Fibroblast of lung (primary cell): Measurements from ENCODE around the gene GPR176. TPM values are rescaled to one million over a fixed set of nuclear protein-coding genes. Genes with fewer than 3 reads are reported as not detected.

Experiments
- DNase-seq, 2 donors: peaks; one replicate each; pipeline versions ENCODE4 v3.0.0 to v3.0.0-alpha.2; 2010; ENCODE audit warnings: low read depth in 2 of 2
- H2AFZ ChIP-seq: 2 replicates; pipeline ENCODE4 v1.5.1; 2012; ENCODE audit warnings: low read length, control low read depth, inconsistent platforms
- H3K27ac ChIP-seq: 2 replicates; pipeline ENCODE4 v1.5.1; 2011; ENCODE audit warnings: low read length, control low read depth; ENCODE audit not compliant: insufficient read depth
- H3K27me3 ChIP-seq: 2 replicates; pipeline ENCODE4 v1.5.1; 2011; ENCODE audit warnings: mild to moderate bottlenecking, low read length; ENCODE audit not compliant: control insufficient read depth, insufficient read depth
- H3K36me3 ChIP-seq: 2 replicates; pipeline ENCODE4 v1.5.1; 2011; ENCODE audit warnings: low read length; ENCODE audit not compliant: control insufficient read depth, insufficient read depth
- H3K4me1 ChIP-seq: 2 replicates; pipeline ENCODE4 v1.5.1; 2011; ENCODE audit warnings: low read length; ENCODE audit not compliant: control insufficient read depth, insufficient read depth; ENCODE audit errors: extremely low read depth
- H3K4me2 ChIP-seq: 2 replicates; pipeline ENCODE4 v1.5.1; 2011; ENCODE audit warnings: low read length, control low read depth; ENCODE audit not compliant: insufficient read depth; ENCODE audit errors: extremely low read depth
- H3K4me3 ChIP-seq, 4 experiments: fragments of 200-600 bp in 1 of 4; sonication (generic) in 1 of 4; replicated peaks in 1 of 4; 2 replicates each; pipeline ENCODE4 v1.5.1; 2011 to 2016; ENCODE audit warnings: low read length in 4 of 4, low read depth in 3 of 4, mild to moderate bottlenecking in 3 of 4, control low read depth in 2 of 4, inconsistent platforms in 1 of 4, mixed read lengths in 1 of 4; ENCODE audit not compliant: insufficient read depth in 1 of 4; ENCODE audit errors: control extremely low read depth in 1 of 4
- H3K79me2 ChIP-seq: 2 replicates; pipeline ENCODE4 v1.5.1; 2012; ENCODE audit warnings: mild to moderate bottlenecking, low read length, inconsistent platforms; ENCODE audit not compliant: control insufficient read depth, insufficient read depth
- H3K9ac ChIP-seq: 2 replicates; pipeline ENCODE4 v1.5.1; 2011; ENCODE audit warnings: mild to moderate bottlenecking, low read length, control low read depth; ENCODE audit not compliant: insufficient read depth
- H3K9me3 ChIP-seq: 2 replicates; pipeline ENCODE4 v1.5.1; 2012; ENCODE audit warnings: low read depth, low read length; ENCODE audit not compliant: control insufficient read depth, insufficient read depth
- H4K20me1 ChIP-seq: 2 replicates; pipeline ENCODE4 v1.5.1; 2011; ENCODE audit warnings: low read length; ENCODE audit not compliant: control insufficient read depth, insufficient read depth; ENCODE audit errors: extremely low read depth
- CTCF ChIP-seq, 2 donors: IDR thresholded peaks in 1 of 2; conservative IDR thresholded peaks in 1 of 2; 1 replicate in 1 of 2; 2 replicates in 1 of 2; pipeline ENCODE4 v1.5.1; 2011 to 2012; ENCODE audit warnings: low read length in 2 of 2, control low read depth in 1 of 2, inconsistent platforms in 1 of 2, low read depth in 1 of 2, mild to moderate bottlenecking in 1 of 2
- EZH2 ChIP-seq: IDR thresholded peaks from 2 replicates; pipeline ENCODE4 v1.5.1; 2012; ENCODE audit warnings: low read length, control low read depth, mild to moderate bottlenecking; ENCODE audit errors: missing control alignments
- polyA plus RNA-seq, 2 donors: library from polyadenylated mRNA; depleted of rRNA in 1 of 2; stranded (reverse) in 1 of 2; unstranded in 1 of 2; fragments of >200 nt; gene quantifications; 2 replicates each; pipeline ENCODE4 v1.2.1, GENCODE V29; 2011 to 2012; ENCODE audit warnings: missing spikeins in 1 of 2
- total RNA-seq: library from RNA; depleted of rRNA; stranded (reverse); fragments of >200 nt; gene quantifications from 2 replicates; pipeline ENCODE4 v1.2.1, GENCODE V29; 2014

GPR176 gene
- total and polyA plus RNA-seq, 2 donors (not counting 1 experiment from before 2014, with no cell fraction given): 124 to 179 TPM

DNA sequence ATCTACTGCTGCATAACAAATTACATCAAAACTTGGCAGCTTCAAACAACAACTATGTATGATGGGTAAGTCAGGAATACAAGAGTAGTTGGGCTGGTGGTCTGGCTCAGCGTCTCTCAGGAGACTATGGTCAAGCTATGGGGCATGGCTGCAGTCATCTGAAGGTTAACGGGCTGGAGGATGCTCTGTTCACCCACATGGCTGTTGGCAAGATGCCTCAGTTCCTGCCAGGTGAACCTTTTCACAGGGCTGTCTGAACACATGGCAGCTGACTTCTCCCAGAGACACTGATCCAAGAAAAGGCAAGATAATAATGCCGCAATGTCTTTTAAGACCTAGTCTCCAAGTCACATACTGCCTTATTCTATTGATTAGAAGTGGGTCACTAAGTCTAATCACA, 63.7 kb downstream of the GPR176 start:
- no peak for TF ChIP-seq CTCF (conservative IDR thresholded peaks at IDR 0.05 in 1 of 2, IDR thresholded peaks at IDR 0.05 in 1 of 2; ENCODE audit: low read depth in 1 of 2, low read length in 2 of 2)
- no peak for TF ChIP-seq EZH2
- Histone ChIP-seq H3K9ac (no peak overlapping the region), H3K27ac (no peak overlapping the region), H4K20me1 (no peaks in the 10 kb centered on the region), H3K27me3 (no peaks in the 10 kb centered on the region), H3K4me3 (no peak overlapping the region), H3K36me3 (no peaks in the 10 kb centered on the region), H3K4me2 (no peak overlapping the region), H3K79me2 (peaks cover 40% of the 10 kb centered on the region), H3K9me3 (no peaks in the 10 kb centered on the region), H2AFZ (no peak overlapping the region), H3K4me1 (peaks cover 20% of the 10 kb centered on the region)
- no peak for DNase-seq

DNA sequence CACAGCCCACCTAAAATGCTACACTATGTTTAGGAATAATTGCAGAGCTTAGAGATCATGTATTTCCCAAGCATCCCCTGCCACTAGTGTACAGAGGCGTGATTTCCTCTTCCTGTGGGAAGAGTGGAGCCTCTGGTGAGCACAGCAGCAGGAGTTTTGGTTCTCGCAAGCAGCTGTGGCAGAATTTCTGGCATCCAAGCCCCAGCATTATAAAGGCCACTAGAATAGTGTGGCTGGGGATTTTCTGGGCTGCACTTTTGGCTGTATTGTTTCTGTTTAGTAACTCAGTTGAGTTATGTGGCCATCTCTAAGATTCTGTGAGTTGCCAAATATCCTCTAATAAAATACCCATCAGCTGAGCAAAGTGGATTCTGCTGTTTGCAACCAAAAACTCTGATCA, 64.7 kb downstream of the GPR176 start:
- Histone ChIP-seq H3K27ac (no peak overlapping the region), H3K27me3 (no peaks in the 10 kb centered on the region), H3K4me3 (no peak overlapping the region), H3K4me1 (peaks cover 20% of the 10 kb centered on the region), H2AFZ (no peak overlapping the region), H3K4me2 (no peak overlapping the region), H3K9ac (no peak overlapping the region), H4K20me1 (no peaks in the 10 kb centered on the region), H3K79me2 (peaks cover 47% of the 10 kb centered on the region), H3K9me3 (no peaks in the 10 kb centered on the region), H3K36me3 (no peaks in the 10 kb centered on the region)
- no peak for TF ChIP-seq EZH2
- TF ChIP-seq CTCF (conservative IDR thresholded peaks at IDR 0.05 in 1 of 2, IDR thresholded peaks at IDR 0.05 in 1 of 2; ENCODE audit: low read depth in 1 of 2, low read length in 2 of 2): no peak
- DNase-seq: peak in 1 of 2 donors; percentile 40

- Histone ChIP-seq H3K79me2 (peaks cover 52% of the 10 kb centered on the region), H3K27ac (peak overlapping the region; percentile 22), H4K20me1 (no peaks in the 10 kb centered on the region), H3K9ac (no peak overlapping the region), H2AFZ (no peak overlapping the region), H3K4me2 (no peak overlapping the region), H3K4me1 (peaks cover 19% of the 10 kb centered on the region), H3K27me3 (no peaks in the 10 kb centered on the region), H3K36me3 (no peaks in the 10 kb centered on the region), H3K4me3 (no peak overlapping the region), H3K9me3 (no peaks in the 10 kb centered on the region)
- DNase-seq: no peak
- TF ChIP-seq EZH2 (no peak), CTCF (conservative IDR thresholded peaks at IDR 0.05 in 1 of 2, IDR thresholded peaks at IDR 0.05 in 1 of 2; ENCODE audit: low read depth in 1 of 2, low read length in 2 of 2) (no peak)
Measured at GRCh38 chr15:39854161-39854560, 65.9 kb downstream of the GPR176 start.
